GM18520 (cell line): ENCODE results near the gene PARVG.

ENCODE experiments used
- ATAC-seq: cut with Tn5 transposase; IDR thresholded peaks from one replicate; pipeline ENCODE4 v1.9.1; 2021; ENCODE audit not compliant: unreplicated experiment

The PARVG gene

DNA sequence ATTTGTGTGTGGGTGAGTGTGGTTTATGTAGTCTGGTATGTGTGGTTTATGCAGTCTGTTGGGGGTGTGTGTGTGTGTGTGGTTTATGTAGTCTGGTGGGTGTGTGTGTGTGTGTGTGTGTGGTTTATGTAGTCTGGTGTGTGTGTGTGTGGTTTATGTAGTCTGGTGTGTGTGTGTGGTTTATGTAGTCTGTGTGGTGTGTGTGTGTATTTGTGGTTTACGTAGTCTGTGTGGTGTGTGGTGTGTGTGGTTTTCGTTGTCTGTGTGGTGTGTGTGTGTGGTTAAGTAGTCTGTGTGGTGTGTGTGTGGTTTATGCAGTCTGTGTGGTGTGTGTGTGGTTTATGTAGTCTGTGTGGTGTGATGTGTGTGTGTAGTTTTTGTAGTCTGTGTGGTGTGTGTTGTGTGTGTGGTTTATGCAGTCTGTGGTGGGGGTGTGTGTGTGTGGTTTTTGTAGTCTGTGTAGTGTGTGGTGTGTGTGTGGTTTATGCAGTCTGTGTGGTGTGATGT is 26.2 kb upstream of the PARVG start:
- ATAC-seq: no peak

DNA sequence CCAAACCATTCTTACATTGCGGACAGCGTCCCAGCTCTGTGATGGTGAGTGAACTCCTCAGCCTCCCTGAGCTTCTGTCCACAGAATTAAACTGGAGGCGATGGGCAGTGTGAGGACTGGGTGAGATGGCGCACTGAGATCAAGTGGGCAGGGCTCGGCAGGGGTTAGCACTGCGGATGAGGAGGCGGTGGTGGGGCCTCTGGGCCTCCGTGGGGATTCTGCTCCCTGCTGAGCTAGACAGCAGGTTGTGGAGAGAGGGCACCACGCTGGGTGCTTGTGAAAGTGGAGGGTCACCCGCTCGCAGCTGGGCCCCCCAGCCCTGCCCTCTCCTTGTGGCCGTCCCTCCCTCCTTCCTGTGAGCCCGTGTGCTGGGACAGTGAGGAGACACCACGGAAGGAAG is 25.6 kb upstream of the PARVG start:
- no peak for ATAC-seq

DNA sequence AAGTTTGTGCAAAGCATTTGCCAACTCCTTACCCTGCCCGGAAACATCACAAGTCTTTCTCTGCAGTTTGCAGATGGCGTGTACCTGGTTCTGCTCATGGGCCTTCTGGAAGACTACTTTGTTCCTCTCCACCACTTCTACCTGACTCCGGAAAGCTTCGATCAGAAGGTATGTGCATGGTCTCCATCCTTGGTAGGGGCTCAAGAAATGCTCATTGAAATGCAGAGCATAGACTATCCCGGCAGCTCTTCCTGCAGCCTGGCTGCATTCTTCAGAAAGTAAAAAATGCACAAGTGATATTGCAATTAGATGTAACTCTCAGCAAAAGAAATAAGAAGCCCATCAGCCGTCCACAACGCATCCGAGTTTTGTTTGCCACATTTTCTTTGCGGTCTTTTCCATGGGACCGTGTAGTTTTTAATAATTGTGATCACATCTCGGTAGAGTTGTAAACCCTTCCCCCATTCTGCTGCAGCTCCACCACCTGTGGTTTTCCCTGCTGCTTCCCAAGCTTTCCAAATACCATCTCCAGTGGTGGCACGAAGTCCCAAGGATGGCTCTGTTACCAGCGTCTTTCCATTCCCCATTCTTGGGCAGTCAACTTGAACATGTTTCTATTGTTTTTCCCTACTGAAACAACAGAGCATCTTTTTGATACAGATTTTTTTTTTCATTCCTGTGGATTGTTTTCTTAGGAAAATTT is 22.7 kb upstream of the PARVG start:
- ATAC-seq: no peak

DNA sequence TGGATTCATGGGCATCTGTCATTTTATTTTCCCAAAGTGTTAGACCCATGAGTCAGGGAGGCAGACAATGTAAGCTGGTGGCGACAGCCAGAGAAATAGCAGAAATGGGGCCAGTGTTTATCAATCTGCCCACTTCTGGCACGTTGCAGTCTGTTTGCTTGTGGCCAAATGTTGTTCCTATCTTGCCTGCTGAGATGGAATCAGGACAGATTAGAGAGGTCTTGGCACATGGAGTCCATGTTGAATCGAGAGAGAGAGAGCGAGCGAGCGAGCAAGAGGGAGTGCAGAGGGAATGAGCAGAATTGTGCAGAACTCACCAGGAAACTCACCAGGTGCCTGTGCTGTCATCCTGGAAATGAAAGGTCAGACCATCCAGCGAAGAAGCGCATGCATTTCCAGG is 21.9 kb upstream of the PARVG start:
- no peak for ATAC-seq

DNA sequence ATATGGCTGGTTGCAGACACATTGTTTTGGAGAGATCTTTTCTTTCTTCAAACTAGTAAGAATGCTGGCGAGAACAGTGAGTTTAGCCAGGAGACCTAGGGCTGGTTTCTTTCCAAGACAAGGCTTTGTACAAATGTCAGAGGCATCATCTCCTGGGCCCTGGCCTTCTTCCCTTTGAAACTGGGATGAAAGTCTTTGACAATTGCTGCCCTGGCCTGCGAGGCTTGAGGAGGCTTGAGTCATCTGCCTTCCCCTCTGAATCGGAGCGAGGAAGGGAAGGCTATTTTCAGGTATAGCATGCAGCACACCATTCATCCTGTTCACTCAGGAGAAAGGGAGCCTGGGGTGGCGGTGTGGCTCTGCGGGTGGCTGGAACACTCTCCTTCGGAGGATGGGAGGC is 21.5 kb upstream of the PARVG start:
- no peak for ATAC-seq

DNA sequence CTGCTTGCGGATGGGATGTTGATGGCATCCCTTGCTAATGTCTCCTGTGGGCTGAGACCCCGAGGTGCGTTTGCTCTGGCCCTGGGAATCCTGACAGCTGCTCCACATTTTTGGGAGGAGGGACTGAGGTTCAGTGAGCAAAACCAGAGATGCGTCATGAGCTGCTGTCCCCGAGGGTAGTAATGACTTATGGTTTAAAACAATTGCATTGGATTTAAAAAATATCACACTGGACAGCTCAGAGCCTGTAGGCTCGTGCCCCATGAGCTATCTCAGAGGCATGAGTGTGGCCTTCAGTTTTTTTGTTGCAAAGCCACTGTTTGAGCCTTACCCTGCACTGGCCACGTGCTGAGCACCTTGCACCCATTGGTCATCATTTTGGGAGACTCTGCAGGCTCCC is 20.9 kb upstream of the PARVG start:
- ATAC-seq: no peak

DNA sequence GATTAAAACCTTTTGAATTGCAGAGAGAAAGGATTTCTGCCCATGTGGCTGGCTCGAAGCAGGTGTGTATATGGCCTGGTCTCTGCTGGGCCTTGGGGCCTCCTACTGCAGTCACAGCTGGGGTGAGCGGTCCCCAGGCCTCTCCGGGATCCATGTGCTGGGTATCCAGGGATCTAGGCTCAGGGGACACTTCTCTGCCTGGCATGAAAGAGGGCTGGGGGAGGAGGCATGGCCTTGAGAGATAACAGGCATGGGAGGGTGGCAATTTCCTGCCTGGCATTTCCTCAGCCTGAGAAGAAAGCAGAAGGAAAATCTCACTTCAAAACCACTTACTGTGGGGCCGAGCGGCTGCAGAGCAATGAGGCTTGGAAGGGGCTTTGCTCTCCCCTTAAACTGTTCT is 20.3 kb upstream of the PARVG start:
- ATAC-seq: no peak

DNA sequence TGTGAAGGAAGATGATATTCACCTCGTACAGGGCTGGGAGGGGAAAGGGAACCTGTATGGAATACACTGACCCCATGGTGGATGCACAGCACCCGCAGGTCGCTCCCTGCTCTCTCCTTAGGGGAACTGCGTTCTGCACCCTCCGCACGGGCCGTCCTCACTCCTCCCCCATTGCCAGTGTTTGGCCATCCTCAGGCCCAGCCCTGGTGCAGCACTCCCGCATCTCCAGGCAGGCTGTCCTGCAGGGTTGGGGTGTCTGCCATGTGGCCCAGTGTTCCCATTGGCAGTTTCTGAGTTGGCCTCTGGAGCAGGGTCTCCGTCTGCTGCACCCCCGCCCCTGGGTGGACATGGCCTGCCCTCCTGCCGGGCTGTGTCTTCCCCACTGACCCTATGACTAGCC is 19.1 kb upstream of the PARVG start:
- no peak for ATAC-seq

DNA sequence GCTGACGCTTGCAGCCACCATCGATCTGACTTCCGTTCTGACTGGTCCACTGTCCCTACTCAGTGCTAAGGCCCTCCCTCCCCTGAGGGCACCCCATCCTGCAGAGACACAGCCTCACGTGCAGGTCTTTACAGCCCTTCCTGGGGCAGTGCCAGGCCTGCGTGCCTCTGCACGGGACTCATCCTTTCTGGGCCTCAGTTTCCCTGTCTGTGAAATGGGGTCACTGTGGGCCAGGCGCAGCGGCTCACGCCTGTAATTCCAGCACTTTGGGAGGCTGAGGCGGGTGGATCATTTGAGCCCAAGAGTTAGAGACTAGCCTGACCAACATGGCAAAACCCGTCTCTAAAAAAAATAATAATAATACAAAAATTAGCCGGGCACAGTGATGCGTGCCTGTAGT is 17.8 kb upstream of the PARVG start:
- no peak for ATAC-seq

DNA sequence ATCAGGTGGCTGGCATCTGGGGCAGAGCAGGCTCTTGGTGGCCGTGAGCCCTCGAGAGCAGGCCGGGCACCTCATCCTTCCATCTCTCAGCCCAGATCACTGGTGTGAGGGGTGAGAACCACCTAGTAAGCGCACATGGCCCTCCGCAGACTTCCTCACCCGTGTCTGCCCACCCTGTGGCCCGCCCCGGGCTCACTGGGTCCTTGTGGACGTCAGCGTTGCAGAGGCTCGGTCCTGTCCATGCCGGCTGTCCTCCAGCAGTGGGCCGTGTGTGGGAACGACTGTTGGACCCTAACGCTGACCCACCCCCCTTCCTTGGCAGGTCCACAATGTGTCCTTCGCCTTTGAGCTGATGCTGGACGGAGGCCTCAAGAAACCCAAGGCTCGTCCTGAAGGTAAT is 17.2 kb upstream of the PARVG start:
- ATAC-seq: no peak

DNA sequence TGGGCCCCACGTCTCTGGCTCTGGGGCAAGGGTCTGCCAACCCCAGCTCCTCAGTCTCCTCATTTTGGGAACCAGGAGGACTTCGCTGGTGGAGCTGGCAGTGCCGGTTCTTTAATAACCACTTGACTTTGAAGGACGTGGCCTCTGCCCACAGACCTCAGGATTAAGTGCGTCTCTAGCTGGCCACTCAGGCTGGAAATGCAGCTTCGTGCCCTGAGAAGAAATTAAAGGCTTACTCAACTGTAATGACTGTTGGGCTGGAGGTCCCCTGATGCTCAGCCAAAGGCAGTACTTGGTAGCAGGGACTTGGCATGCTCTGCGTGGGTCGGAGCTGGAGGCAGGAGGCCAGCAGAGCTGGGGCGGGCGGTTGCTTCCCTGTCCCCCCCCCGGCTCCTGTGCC is 16.7 kb upstream of the PARVG start:
- ATAC-seq: no peak

DNA sequence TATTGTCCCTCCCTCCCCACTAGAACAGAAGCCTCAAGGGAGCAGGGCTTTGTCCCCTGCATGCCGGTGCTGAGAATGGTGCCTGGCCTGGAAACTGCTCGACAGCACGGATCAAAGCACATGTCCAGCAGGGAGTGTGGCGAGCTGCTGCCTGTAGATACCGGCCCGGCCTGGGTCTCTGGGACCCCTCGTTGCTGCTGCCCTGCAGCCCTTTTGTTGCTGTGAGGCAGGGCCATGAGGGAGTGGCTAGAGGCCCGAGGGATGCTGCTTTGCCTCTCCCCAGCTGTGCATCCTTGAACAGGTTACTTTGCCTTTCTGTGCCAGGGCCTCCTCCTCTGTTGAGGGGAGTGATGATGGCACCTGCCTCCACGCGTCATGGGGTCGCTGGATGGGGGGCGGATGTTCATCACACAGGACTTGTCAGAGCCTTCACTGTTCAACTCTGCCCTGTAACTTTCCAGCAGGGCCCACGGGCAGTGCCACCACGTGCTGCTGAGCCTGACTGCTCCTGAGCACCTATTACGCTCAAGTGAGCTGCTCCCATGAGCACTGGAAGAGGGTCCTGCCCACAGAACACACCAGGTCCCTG is 15.3 kb upstream of the PARVG start:
- ATAC-seq: no peak

DNA sequence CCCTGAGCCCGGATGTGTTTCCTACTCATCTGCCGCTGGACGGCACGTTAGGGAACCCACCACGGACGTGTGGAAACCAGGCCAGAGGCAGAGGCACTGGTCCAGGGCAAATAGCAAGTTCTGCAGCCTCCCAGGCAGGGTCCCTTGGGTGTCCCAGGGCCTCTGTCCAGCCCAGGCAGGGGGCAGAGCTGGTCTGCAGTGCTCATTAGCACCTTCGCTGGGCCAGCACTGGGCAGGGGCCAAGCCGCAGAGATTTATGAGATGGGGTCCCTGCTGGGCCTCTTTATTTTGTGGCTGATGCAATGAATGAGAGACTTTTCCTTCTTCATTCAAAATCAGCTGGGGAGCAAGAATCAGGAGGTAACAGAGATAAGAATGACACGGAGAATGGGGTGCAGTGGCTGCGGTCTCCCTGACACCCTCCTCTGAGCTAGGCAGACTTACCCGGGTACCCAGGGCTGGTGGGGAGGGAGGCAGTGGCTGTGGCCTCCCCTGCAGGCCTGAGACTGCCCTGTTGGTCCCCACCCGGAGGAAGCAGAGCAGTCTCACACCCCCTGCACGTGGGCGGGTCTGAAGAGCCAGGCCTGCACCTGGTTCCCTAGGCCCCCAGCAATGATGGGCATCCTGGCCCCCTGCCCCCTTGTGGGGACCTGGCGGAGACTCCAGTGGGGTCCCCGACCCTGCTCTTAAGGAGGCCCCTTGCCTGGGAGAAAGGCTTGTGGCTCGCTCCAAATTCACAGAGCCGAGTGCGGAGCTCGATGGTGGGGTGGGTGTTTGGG is 14.0 kb upstream of the PARVG start:
- ATAC-seq: no peak

DNA sequence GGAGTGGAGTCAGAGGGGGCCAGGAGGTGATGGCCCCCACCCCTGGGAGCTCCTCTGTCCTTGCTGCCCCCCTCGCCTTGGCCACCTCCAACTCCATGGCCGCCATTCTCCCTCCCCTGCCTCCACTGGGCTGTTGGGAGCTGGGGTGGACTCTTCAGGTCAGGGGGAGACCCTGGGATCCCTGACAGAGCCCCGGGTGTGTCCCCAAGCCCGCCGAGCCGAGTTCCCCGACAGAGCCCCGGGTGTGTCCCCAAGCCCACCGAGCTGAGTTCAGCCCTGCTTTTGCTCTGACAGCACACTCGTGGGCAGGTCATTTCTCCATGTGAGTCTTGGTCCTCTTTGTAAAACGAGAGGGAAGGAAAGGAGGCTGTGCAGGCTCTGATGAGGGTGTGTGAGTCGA is 13.2 kb upstream of the PARVG start:
- no peak for ATAC-seq

DNA sequence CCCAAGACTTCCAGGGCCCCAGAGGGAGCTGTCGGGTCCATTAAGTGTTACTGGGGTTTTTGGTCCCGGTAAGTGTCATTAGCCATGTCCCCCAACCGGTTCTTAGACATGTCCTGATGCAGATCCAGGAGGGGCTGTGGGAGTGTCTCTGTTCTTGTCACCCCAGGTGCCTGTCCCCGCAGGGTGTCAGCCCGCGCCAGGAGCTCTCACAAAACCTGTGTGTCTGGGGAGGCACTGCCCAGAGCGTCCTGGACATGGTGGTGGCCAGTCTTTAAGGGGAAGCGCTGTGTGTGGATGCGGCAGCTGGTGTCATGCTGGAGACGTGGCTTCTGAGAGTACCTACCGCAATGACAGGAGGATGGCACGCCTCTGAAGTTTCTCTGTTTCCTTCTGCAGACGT is 12.5 kb upstream of the PARVG start:
- no peak for ATAC-seq

DNA sequence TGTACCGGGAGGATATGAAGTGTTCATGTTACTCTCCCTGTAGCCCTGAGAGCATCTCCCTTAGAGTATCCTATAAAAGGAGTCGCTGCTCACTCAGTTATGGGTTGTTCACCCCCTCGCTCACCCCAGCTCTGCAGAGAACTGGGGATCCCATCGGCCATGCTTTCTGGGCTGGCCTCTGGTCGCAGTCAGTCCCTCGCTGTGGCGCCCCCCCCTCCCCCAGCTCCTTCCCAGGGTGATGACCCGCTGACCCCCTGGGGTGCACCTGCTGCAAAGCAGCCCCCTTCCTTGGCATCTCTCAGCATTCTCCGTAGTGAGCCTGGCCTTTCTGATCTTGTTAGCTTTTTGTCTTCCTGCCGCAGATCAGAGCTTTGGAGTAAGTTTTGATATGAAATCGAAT is 10.3 kb upstream of the PARVG start:
- no peak for ATAC-seq

DNA sequence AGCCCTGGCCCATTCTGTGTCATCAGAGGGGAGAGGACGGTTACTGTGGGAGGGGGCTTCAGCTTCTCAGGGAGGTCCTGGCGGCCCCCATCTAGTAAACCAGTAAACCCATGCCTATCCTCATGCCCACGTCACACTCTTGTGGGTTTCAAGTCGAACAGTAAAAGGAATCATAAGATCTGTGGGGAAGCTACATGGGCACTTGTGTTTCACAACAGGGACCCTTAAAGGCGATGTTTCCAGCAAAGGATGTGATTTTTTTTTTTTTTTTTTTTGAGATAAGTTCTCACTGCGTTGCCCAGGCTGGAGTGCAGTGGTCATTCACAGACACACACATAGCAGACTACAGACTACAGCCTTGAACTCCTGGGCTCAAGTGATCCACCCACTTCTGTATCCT is 9.2 kb upstream of the PARVG start:
- ATAC-seq: no peak

DNA sequence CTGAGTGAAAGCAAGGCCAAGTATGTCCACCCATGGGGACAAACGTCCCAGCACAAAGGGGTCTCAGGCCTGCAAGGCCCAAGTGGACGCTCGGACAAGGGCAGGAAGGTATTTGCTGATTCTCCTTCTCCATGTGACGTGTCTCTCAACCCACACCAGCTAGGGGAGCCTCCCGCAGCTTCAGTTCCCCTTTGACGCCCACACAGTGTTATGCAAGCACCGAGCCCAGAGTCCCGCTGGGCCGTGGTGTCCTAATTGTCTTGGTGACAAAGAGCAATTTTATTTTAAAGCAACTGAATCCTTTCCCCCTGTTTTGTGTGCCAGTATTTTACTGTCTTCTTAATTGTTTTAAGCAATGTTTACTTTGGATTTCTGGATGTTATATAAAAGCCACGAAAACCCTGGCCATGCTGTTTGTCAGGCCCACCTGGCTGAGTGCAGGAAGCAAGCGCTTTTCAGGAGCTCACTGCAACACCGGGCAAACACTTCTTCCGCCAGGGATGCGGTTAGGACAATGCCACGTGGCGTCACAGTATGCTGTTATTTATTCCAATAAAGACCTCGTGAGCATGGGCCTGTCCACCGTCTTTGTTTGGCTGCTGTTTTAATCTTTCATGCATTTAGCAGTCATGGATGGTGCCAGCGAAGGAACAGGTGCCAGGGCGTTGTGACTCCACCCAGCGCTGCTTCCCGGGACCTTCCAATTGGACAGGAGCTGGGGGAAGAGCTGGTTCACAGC is 8.2 kb upstream of the PARVG start:
- no peak for ATAC-seq

DNA sequence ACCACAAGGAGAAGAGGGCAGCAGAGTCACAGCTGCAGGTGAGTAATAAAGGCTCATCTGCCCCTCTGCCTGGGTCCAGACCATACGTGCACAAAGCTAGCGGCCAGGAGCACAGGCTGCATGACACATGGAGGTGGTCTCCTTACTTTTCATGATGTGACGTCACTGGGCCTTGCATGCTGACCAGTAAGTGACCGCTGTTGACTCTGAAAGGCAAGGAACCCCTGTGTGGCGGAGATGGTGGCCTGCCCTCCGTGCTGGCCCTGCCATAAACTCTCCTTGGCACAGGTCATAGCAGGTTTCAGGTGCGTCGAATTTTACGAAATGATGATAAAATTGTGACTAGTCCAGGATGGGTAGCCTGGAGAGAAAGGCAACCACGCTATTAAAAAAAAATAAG is 7.6 kb upstream of the PARVG start:
- no peak for ATAC-seq

DNA sequence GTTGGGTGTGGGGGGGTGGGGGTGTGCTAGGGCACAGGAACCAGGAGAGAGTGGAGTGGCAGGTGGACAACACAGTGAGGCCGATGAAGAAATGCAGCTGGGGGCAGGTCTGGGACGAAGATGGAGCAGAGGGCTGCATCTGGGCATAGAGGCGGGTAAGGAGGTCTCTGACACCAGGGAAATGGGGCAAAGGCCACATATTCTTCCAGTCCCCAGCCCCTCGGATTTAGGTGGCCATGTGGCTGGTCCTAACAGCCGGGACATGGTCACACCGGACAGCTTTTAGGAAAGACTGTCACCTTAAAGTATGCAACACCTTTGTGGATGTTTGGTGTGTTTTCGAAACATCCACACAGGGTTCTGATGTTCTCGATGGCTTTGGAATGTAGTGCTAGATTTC is 5.0 kb upstream of the PARVG start:
- no peak for ATAC-seq

DNA sequence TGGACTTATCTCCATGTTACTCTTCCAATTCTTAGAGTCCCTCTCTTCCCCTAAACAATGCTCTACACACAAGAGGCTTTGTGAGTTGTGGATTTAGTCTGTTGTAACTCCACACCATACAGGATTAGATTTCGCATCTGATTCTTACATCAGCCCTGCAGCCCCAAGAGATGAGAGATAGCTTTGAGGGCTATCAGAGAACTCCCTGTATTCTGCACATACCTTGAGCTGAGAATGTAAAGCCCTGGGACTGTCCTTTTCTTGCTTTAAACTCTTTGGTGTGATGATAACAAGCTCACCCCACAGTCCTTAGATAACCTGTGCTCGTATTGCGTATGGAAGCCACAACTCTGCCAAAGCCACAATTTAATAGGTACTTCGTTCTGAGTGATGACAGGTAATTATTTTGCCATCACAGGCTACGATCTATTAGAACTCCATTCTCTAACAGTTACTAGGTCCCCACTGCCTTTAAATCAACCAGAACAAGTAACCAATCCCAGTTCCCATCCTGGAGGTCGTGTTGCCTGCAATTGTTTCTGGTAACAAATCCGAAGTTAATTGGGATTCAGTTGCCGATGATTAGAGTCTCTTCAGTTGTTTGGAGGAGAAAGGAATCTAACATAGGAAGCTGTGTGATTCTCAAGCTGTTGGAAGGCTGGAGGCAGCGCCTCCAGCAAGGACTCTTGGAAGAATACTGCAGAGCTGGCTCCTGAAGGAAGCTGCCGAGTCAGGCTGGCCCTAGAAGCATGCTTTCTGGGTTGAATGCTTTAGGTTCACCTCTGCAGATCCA is 1.3 kb upstream of the PARVG start:
- ATAC-seq: no peak
